ENCODE measurements around the gene CPA1. TPM values are rescaled to one million over a fixed set of nuclear protein-coding genes. Genes with fewer than 3 reads are reported as not detected.

The CPA1 gene
- total and polyA plus RNA-seq, 4 donors: 0.27 to 0.77 (median 0.39) TPM

DNA sequence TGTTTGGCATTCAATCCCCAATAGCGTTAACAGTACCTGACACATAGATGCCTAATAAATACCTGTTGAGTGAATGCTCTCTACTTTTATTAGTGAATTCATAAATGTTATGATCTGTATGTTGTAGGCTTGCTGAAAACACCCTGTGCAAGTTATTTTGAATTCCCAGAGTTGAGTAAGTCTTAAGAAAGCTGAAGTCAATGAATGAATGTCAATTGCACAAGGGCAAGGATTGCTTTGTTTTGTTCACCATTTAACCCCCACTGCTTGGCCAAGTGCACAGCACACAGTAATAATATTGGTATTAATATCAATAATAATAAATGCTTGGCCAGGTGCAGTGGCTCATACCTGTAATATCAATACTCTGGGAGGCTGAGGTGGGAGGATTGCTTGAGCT, 10.2 kb downstream of the CPA1 start:
- Histone ChIP-seq H3K27me3 (ENCODE audit: control insufficient read depth, insufficient read depth, low read length) (no peaks in the 10 kb centered on the region), H3K27ac (ENCODE audit: low read depth, low read length) (no peak overlapping the region), H3K36me3 (ENCODE audit: control insufficient read depth, insufficient read depth, low read length) (no peaks in the 10 kb centered on the region), H3K4me1 (ENCODE audit: control insufficient read depth, insufficient read depth, low read length) (no peaks in the 10 kb centered on the region), H3K4me3 (ENCODE audit: low read depth, low read length) (no peak overlapping the region), H3K9me3 (ENCODE audit: control insufficient read depth, insufficient read depth, low read length) (no peaks in the 10 kb centered on the region)
- DNase-seq (ENCODE audit: low read depth in 4 of 6, low spot score in 6 of 6): no peak
- no CpG with 5 or more reads among the region's 1 CpG for WGBS (ENCODE audit: insufficient coverage)

DNA sequence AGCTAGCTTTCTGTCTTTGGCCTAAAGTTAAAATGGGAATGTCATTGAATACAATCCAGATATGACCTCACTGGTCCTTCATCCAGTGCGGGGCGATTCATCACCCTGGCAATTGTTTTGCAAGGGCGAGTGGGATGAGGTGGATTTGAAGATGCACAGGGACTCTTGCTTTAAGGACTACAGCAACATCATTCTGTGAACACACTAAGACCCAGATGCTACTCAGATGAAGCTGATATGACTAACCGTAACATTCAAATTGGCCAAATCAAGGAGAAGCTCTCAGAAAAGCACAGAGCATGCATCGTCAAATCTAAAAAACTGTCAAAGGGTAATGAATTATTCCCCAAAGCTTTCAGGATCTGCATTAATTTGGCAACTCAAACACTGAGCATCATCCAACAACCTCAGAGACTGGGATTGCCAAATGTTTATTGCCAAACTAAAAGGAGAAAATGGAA, 12.8 kb downstream of the CPA1 start:
- peak overlapping the region; percentile 45 for H3K27ac ChIP-seq (ENCODE audit: low read depth, low read length)
- 83% methylated on average over 2 of the region's 5 CpGs for WGBS (ENCODE audit: insufficient coverage)
- peak in 1 of 6 donors; percentile 67 for DNase-seq (ENCODE audit: low read depth in 4 of 6, low spot score in 6 of 6)
- no peak overlapping the region for H3K4me3 ChIP-seq (ENCODE audit: low read depth, low read length)
- no peaks in the 10 kb centered on the region for H3K27me3 ChIP-seq (ENCODE audit: control insufficient read depth, insufficient read depth, low read length)
- H3K4me1 ChIP-seq (ENCODE audit: control insufficient read depth, insufficient read depth, low read length): peaks cover 7% of the 10 kb centered on the region
- H3K36me3 ChIP-seq (ENCODE audit: control insufficient read depth, insufficient read depth, low read length): no peaks in the 10 kb centered on the region
- H3K9me3 ChIP-seq (ENCODE audit: control insufficient read depth, insufficient read depth, low read length): no peaks in the 10 kb centered on the region

- peak overlapping the region; percentile 37 for H3K27ac ChIP-seq (ENCODE audit: low read depth, low read length)
- peaks cover 10% of the 10 kb centered on the region for H3K4me1 ChIP-seq (ENCODE audit: control insufficient read depth, insufficient read depth, low read length)
- no peaks in the 10 kb centered on the region for H3K27me3 ChIP-seq (ENCODE audit: control insufficient read depth, insufficient read depth, low read length)
- DNase-seq (ENCODE audit: low read depth in 4 of 6, low spot score in 6 of 6): peak in 1 of 6 donors; percentile 57
- peaks cover 3% of the 10 kb centered on the region for H3K36me3 ChIP-seq (ENCODE audit: control insufficient read depth, insufficient read depth, low read length)
- H3K4me3 ChIP-seq (ENCODE audit: low read depth, low read length): no peak overlapping the region
- 65% methylated on average over 8 of the region's 10 CpGs for WGBS (ENCODE audit: insufficient coverage)
- H3K9me3 ChIP-seq (ENCODE audit: control insufficient read depth, insufficient read depth, low read length): no peaks in the 10 kb centered on the region
Measured at GRCh38 chr7:130393841-130394411, 13.6 kb downstream of the CPA1 start.

GRCh38 chr7:130394421-130395195, 14.3 kb downstream of the CPA1 start:
- WGBS (ENCODE audit: insufficient coverage): 90% methylated on average over 2 of the region's 7 CpGs
- Histone ChIP-seq H3K27me3 (ENCODE audit: control insufficient read depth, insufficient read depth, low read length) (no peaks in the 10 kb centered on the region), H3K4me1 (ENCODE audit: control insufficient read depth, insufficient read depth, low read length) (peaks cover 10% of the 10 kb centered on the region), H3K4me3 (ENCODE audit: low read depth, low read length) (no peak overlapping the region), H3K27ac (ENCODE audit: low read depth, low read length) (peak overlapping the region; percentile 18), H3K9me3 (ENCODE audit: control insufficient read depth, insufficient read depth, low read length) (no peaks in the 10 kb centered on the region), H3K36me3 (ENCODE audit: control insufficient read depth, insufficient read depth, low read length) (peaks cover 3% of the 10 kb centered on the region)
- peak in 1 of 6 donors; percentile 48 for DNase-seq (ENCODE audit: low read depth in 4 of 6, low spot score in 6 of 6)

DNA sequence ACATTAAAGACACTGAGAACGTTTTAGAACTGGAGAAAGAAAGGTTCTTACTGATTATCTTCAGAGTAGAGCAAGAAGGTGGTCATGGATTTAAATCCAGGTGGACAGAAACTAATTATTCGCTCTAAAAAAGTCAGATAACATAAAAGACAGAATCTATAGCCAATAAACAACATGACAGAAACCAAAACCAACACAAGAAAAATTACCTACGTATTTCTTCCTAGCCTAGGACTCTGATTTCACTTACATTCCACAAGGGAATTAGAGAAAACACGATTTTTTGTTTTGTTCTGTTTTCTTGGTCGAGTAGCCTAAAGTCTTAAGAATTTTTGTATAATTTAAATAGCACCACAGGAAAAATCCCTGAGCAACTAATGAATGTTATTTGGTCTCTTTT, 15.1 kb downstream of the CPA1 start:
- WGBS (ENCODE audit: insufficient coverage): no CpG with 5 or more reads among the region's 5 CpGs
- peaks cover 10% of the 10 kb centered on the region for H3K4me1 ChIP-seq (ENCODE audit: control insufficient read depth, insufficient read depth, low read length)
- DNase-seq (ENCODE audit: low read depth in 4 of 6, low spot score in 6 of 6): no peak
- peak overlapping the region; percentile 30 for H3K27ac ChIP-seq (ENCODE audit: low read depth, low read length)
- no peaks in the 10 kb centered on the region for H3K27me3 ChIP-seq (ENCODE audit: control insufficient read depth, insufficient read depth, low read length)
- H3K9me3 ChIP-seq (ENCODE audit: control insufficient read depth, insufficient read depth, low read length): no peaks in the 10 kb centered on the region
- H3K4me3 ChIP-seq (ENCODE audit: low read depth, low read length): no peak overlapping the region
- H3K36me3 ChIP-seq (ENCODE audit: control insufficient read depth, insufficient read depth, low read length): peaks cover 3% of the 10 kb centered on the region

GRCh38 chr7:130396109-130396508, 15.8 kb downstream of the CPA1 start:
- Histone ChIP-seq H3K27me3 (ENCODE audit: control insufficient read depth, insufficient read depth, low read length) (no peaks in the 10 kb centered on the region), H3K27ac (ENCODE audit: low read depth, low read length) (peak overlapping the region; percentile 79), H3K9me3 (ENCODE audit: control insufficient read depth, insufficient read depth, low read length) (no peaks in the 10 kb centered on the region), H3K4me1 (ENCODE audit: control insufficient read depth, insufficient read depth, low read length) (peaks cover 10% of the 10 kb centered on the region), H3K4me3 (ENCODE audit: low read depth, low read length) (no peak overlapping the region), H3K36me3 (ENCODE audit: control insufficient read depth, insufficient read depth, low read length) (peaks cover 3% of the 10 kb centered on the region)
- whole genome bisulfite sequencing (ENCODE audit: insufficient coverage): 29% methylated on average over 2 of the region's 3 CpGs
- DNase-seq (ENCODE audit: low read depth in 4 of 6, low spot score in 6 of 6): peak in 2 of 6 donors; percentile 40 to 76

- Histone ChIP-seq H3K27ac (ENCODE audit: low read depth, low read length) (peak overlapping the region; percentile 79), H3K27me3 (ENCODE audit: control insufficient read depth, insufficient read depth, low read length) (no peaks in the 10 kb centered on the region), H3K4me3 (ENCODE audit: low read depth, low read length) (no peak overlapping the region), H3K9me3 (ENCODE audit: control insufficient read depth, insufficient read depth, low read length) (no peaks in the 10 kb centered on the region), H3K4me1 (ENCODE audit: control insufficient read depth, insufficient read depth, low read length) (peaks cover 10% of the 10 kb centered on the region), H3K36me3 (ENCODE audit: control insufficient read depth, insufficient read depth, low read length) (peaks cover 3% of the 10 kb centered on the region)
- peak in 2 of 6 donors; percentile 55 to 78 for DNase-seq (ENCODE audit: low read depth in 4 of 6, low spot score in 6 of 6)
- 35% methylated on average over 4 of the region's 7 CpGs for WGBS (ENCODE audit: insufficient coverage)
Measured at GRCh38 chr7:130397051-130397757, 16.9 kb downstream of the CPA1 start.

- no peak overlapping the region for H3K4me3 ChIP-seq (ENCODE audit: low read depth, low read length)
- peaks cover 3% of the 10 kb centered on the region for H3K36me3 ChIP-seq (ENCODE audit: control insufficient read depth, insufficient read depth, low read length)
- no peak for DNase-seq (ENCODE audit: low read depth in 4 of 6, low spot score in 6 of 6)
- peaks cover 10% of the 10 kb centered on the region for H3K4me1 ChIP-seq (ENCODE audit: control insufficient read depth, insufficient read depth, low read length)
- WGBS (ENCODE audit: insufficient coverage): 100% methylated on average over 1 of the region's 3 CpGs
- no peaks in the 10 kb centered on the region for H3K9me3 ChIP-seq (ENCODE audit: control insufficient read depth, insufficient read depth, low read length)
- peak overlapping the region; percentile 79 for H3K27ac ChIP-seq (ENCODE audit: low read depth, low read length)
- H3K27me3 ChIP-seq (ENCODE audit: control insufficient read depth, insufficient read depth, low read length): no peaks in the 10 kb centered on the region
Measured at GRCh38 chr7:130397758-130398073, 17.4 kb downstream of the CPA1 start.

GRCh38 chr7:130398526-130399090, 18.3 kb downstream of the CPA1 start:
- H3K27ac ChIP-seq (ENCODE audit: low read depth, low read length): peak overlapping the region; percentile 1

More at GRCh38 chr7:130398526-130399090, 18.3 kb downstream of the CPA1 start:
- WGBS (ENCODE audit: insufficient coverage): 92% methylated on average over 7 of the region's 8 CpGs
- H3K36me3 ChIP-seq (ENCODE audit: control insufficient read depth, insufficient read depth, low read length): peaks cover 3% of the 10 kb centered on the region
- no peak overlapping the region for H3K4me3 ChIP-seq (ENCODE audit: low read depth, low read length)
- H3K27me3 ChIP-seq (ENCODE audit: control insufficient read depth, insufficient read depth, low read length): no peaks in the 10 kb centered on the region
- peaks cover 10% of the 10 kb centered on the region for H3K4me1 ChIP-seq (ENCODE audit: control insufficient read depth, insufficient read depth, low read length)
- H3K9me3 ChIP-seq (ENCODE audit: control insufficient read depth, insufficient read depth, low read length): no peaks in the 10 kb centered on the region
- DNase-seq (ENCODE audit: low read depth in 4 of 6, low spot score in 6 of 6): no peak

Measured in spinal cord (tissue), 10 donors.